ENCODE measurements around the gene KCNK1. TPM values are rescaled to one million over a fixed set of nuclear protein-coding genes. Genes with fewer than 3 reads are reported as not detected.

KCNK1 gene
- total and polyA plus RNA-seq, 3 donors from 2014 or later = 1.8 to 3.9 (median 2.0) TPM

- Histone ChIP-seq H3K27me3 (no peaks in the 10 kb centered on the region), H3K36me3 (ENCODE audit: low read depth, missing control alignments) (no peaks in the 10 kb centered on the region), H3K4me1 (no peaks in the 10 kb centered on the region), H3K9me3 (no peaks in the 10 kb centered on the region), H3K4me3 (no peak overlapping the region), H3K27ac (no peak overlapping the region)
- 88 to 92% methylated on average over 11 of the region's 11 CpGs for WGBS, 2 donors
- DNase-seq = no peak
- intact Hi-C loops (cut with DNase I; ENCODE audit: low total_unique reads) = no loop called here
- TF ChIP-seq POLR2A (IDR thresholded peaks at IDR 0.05) (no peak), CTCF (IDR thresholded peaks at IDR 0.05) (no peak)
Observed at GRCh38 chr1:233661376-233662159, 47.7 kb downstream of the KCNK1 start.

- H3K36me3 ChIP-seq (ENCODE audit: low read depth, missing control alignments) = no peaks in the 10 kb centered on the region
- 94 to 95% methylated on average over 8 of the region's 8 CpGs for WGBS, 2 donors
- no peaks in the 10 kb centered on the region for H3K27me3 ChIP-seq
- intact Hi-C loops (cut with DNase I; ENCODE audit: low total_unique reads) = no loop called here
- TF ChIP-seq CTCF (IDR thresholded peaks at IDR 0.05) (no peak), POLR2A (IDR thresholded peaks at IDR 0.05) (no peak)
- H3K4me1 ChIP-seq = no peaks in the 10 kb centered on the region
- H3K9me3 ChIP-seq = no peaks in the 10 kb centered on the region
- H3K27ac ChIP-seq = no peak overlapping the region
- no peak overlapping the region for H3K4me3 ChIP-seq
- DNase-seq = no peak
Observed at GRCh38 chr1:233662575-233663304, 48.8 kb downstream of the KCNK1 start.

- intact Hi-C loops (cut with DNase I; ENCODE audit: low total_unique reads) = no loop called here
- Histone ChIP-seq H3K4me3 (no peak overlapping the region), H3K4me1 (no peaks in the 10 kb centered on the region), H3K27ac (no peak overlapping the region), H3K9me3 (no peaks in the 10 kb centered on the region), H3K36me3 (ENCODE audit: low read depth, missing control alignments) (no peaks in the 10 kb centered on the region), H3K27me3 (no peaks in the 10 kb centered on the region)
- TF ChIP-seq CTCF (IDR thresholded peaks at IDR 0.05) (no peak), POLR2A (IDR thresholded peaks at IDR 0.05) (no peak)
- DNase-seq = no peak
- WGBS, 2 donors = 94 to 96% methylated on average over 5 of the region's 5 CpGs
Observed at GRCh38 chr1:233664253-233664652, 50.3 kb downstream of the KCNK1 start.

- Histone ChIP-seq H3K9me3 (no peaks in the 10 kb centered on the region), H3K4me1 (no peaks in the 10 kb centered on the region), H3K4me3 (no peak overlapping the region), H3K36me3 (ENCODE audit: low read depth, missing control alignments) (no peaks in the 10 kb centered on the region), H3K27me3 (no peaks in the 10 kb centered on the region), H3K27ac (no peak overlapping the region)
- WGBS, 2 donors = 82 to 85% methylated on average over 5 of the region's 5 CpGs
- DNase-seq = no peak
- intact Hi-C loops (cut with DNase I; ENCODE audit: low total_unique reads) = no loop called here
- TF ChIP-seq CTCF (IDR thresholded peaks at IDR 0.05) (no peak), POLR2A (IDR thresholded peaks at IDR 0.05) (no peak)
Observed at GRCh38 chr1:233664804-233665574, 51.1 kb downstream of the KCNK1 start.

Data from testis (tissue), 3 donors.